OCI-LY3 (cell line): ENCODE data around the gene SUPT3H.
"Not testable (repeated sequence)": the region's sequence is repeated elsewhere in the genome, so short reads cannot be mapped to it uniquely, and the experiment has no call there.

Experiments used
- CTCF ChIP-seq: fragments of 200-600, 300-600 bp; sonication (generic); IDR thresholded peaks from 2 replicates; pipeline ENCODE4 v1.5.1; 2014; ENCODE audit warnings: antibody characterized with exemption, low read length, low read depth
- EZH2phosphoT487 ChIP-seq: fragments of 200-600 bp; shearing (Covaris generic); IDR thresholded peaks from 2 replicates; pipeline ENCODE4 v1.6.1; 2018; ENCODE audit warnings: antibody characterized with exemption, mixed run types, low read depth

- not testable (repeated sequence) for TF ChIP-seq CTCF, EZH2phosphoT487
Measured at GRCh38 chr6:44879071-44879470, 498.7 kb downstream of the SUPT3H start.
